22Rv1 (cell line): ENCODE results near the gene COL9A3.

Experiments
- ZFX ChIP-seq: fragments of 450-650 bp; IDR thresholded peaks from 2 replicates; pipeline ENCODE4 v1.6.1; 2017; ENCODE audit warnings: antibody characterized with exemption, borderline replicate concordance
- TF ChIP-seq, protein P1 (sequence below): fragments of 450-650 bp; IDR thresholded peaks from 2 replicates; pipeline ENCODE4 v1.5.1; 2017; ENCODE audit warnings: mild to moderate bottlenecking

DNA sequence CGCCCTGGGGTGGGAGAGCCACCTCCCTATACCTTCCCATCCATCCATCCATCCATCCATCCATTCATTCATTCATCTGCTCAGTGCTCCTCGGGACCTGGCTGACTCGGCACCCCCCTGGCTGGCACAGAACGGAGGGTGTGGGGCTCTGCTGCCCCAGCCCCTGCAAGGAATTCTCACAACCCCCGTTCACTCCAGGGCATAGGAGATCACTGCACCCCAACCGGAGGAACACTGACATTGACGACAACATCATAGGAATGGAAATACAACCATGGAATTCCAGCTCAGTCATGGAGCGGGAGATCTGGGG, 48.7 kb upstream of the COL9A3 start:
- TF ChIP-seq, protein P1, sequence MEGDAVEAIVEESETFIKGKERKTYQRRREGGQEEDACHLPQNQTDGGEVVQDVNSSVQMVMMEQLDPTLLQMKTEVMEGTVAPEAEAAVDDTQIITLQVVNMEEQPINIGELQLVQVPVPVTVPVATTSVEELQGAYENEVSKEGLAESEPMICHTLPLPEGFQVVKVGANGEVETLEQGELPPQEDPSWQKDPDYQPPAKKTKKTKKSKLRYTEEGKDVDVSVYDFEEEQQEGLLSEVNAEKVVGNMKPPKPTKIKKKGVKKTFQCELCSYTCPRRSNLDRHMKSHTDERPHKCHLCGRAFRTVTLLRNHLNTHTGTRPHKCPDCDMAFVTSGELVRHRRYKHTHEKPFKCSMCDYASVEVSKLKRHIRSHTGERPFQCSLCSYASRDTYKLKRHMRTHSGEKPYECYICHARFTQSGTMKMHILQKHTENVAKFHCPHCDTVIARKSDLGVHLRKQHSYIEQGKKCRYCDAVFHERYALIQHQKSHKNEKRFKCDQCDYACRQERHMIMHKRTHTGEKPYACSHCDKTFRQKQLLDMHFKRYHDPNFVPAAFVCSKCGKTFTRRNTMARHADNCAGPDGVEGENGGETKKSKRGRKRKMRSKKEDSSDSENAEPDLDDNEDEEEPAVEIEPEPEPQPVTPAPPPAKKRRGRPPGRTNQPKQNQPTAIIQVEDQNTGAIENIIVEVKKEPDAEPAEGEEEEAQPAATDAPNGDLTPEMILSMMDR = no peak
- TF ChIP-seq ZFX = no peak
